ENCODE measurements around the gene CRLF1. TPM values are rescaled to one million over a fixed set of nuclear protein-coding genes. Genes with fewer than 3 reads are reported as not detected.
A peak's percentile ranks its signal among the peaks of the same experiment; 100 is the strongest.

CRLF1 gene
- total and polyA plus RNA-seq, 2 of the 8 experiments (the other 6 are each of a cell fraction or from before 2014, with no cell fraction given): 7.2 to 10.3 TPM

- Histone ChIP-seq H3K9ac (replicated peaks in 1 of 4; ENCODE audit: extremely low read depth in 1 of 4, low read depth in 3 of 4, low read length in 3 of 4) (no peak overlapping the region), H3K14ac (ENCODE audit: insufficient read length) (no peak overlapping the region), H3K23ac (ENCODE audit: insufficient read length) (no peak overlapping the region), H4K8ac (ENCODE audit: extremely low read depth, insufficient read depth, low read length) (peak overlapping the region; percentile 62; the same call in 1 of the 2 replicates), H3K4me1 (replicated peaks in 1 of 4; ENCODE audit: control insufficient read depth in 3 of 4, insufficient read depth in 4 of 4, low read length in 3 of 4) (peaks cover 2 to 9% (median 6%) of the 10 kb centered on the region in 4 experiments; a peak in 6 of 7 replicates), H3K79me2 (ENCODE audit: control insufficient read depth in 1 of 2, insufficient read depth in 2 of 2, low read length in 2 of 2) (no peaks in the 10 kb centered on the region), H3K18ac (ENCODE audit: extremely low read depth, low read length) (no peak overlapping the region), H2BK120ac (replicated peaks; ENCODE audit: low read depth, low read length) (no peak overlapping the region), H2BK5ac (ENCODE audit: low read depth, low read length) (0 out of 2 replicates have a peak overlapping the region, but pooled peaks have one; percentile 18), H4K20me1 (replicated peaks in 1 of 2; ENCODE audit: control insufficient read depth in 1 of 2, insufficient read depth in 2 of 2, low read length in 2 of 2) (peaks cover 0 to 3% of the 10 kb centered on the region in 2 experiments), H3K79me1 (ENCODE audit: low read depth, low read length) (no peaks in the 10 kb centered on the region), H2BK20ac (ENCODE audit: low read length) (no peak overlapping the region), H3K56ac (replicated peaks; ENCODE audit: insufficient read length, low read depth, low read length) (no peak overlapping the region), H3K9me3 (ENCODE audit: insufficient read depth in 2 of 2, low read depth in 1 of 2, low read length in 1 of 2) (no peaks in the 10 kb centered on the region), H3K27ac (ENCODE audit: low read depth, low read length) (no peak overlapping the region), H3K36me3 (ENCODE audit: control insufficient read depth in 2 of 4, insufficient read depth in 4 of 4, low read length in 3 of 4) (no peaks in the 10 kb centered on the region), H2BK15ac (ENCODE audit: low read length) (0 out of 2 replicates have a peak overlapping the region, but pooled peaks have one; percentile 8), H2AK5ac (ENCODE audit: low read depth, low read length) (no peak overlapping the region), H2BK12ac (ENCODE audit: low read depth, low read length) (0 out of 2 replicates have a peak overlapping the region, but pooled peaks have one; percentile 60), H4K91ac (replicated peaks; ENCODE audit: insufficient read length, low read length) (no peak overlapping the region), H4K5ac (ENCODE audit: insufficient read length, low read depth, low read length) (no peak overlapping the region), H3K4me3 (ENCODE audit: extremely low read depth in 1 of 4, insufficient read depth in 2 of 4, low read depth in 3 of 4, low read length in 4 of 4) (peak overlapping the region in 1 of 4 experiments; percentile 91; a peak in 1 of 8 replicates), H3K4ac (replicated peaks; ENCODE audit: insufficient read length, low read depth, low read length) (no peak overlapping the region), H3K27me3 (replicated peaks in 1 of 4; ENCODE audit: control insufficient read depth in 3 of 4, extremely low read depth in 1 of 4, insufficient read depth in 3 of 4, low read length in 3 of 4) (no peaks in the 10 kb centered on the region; a peak in 1 of 7 replicates), H2AFZ (ENCODE audit: low read length) (no peak overlapping the region), H3K4me2 (ENCODE audit: insufficient read depth in 1 of 2, low read depth in 2 of 2, low read length in 2 of 2) (peak overlapping the region; percentile 75 to 95; a peak in 3 of 4 replicates), H3K23me2 (ENCODE audit: low read depth, low read length) (peaks cover 11% of the 10 kb centered on the region)
- CTCF ChIA-PET (ENCODE audit: partially characterized antibody): interaction anchor here (0.6 to 12.5 kb wide), 30 partner anchors 8 to 268 kb away, joined by 3 to 139 read pairs (median 4); partner anchors contain the start of genes FKBP8, KXD1 and UBA52
- POLR2A ChIA-PET (ENCODE audit: partially characterized antibody): interaction anchor here (0.6 to 10.3 kb wide), 8 partner anchors 10 to 309 kb away, joined by 3 to 112 read pairs (median 4); partner anchors contain the start of genes KXD1 and UBA52
- FAIRE-seq (no peak), DNase-seq (ENCODE audit: low read depth in 1 of 2, low spot score in 2 of 2) (no peak)
- WGBS, 2 experiments (ENCODE audit: extremely low coverage in 1 of 2, insufficient coverage in 1 of 2, insufficient read length in 1 of 2, insufficient replicate concordance in 2 of 2, low coverage in 1 of 2, low lambda C conversion rate in 2 of 2, missing lambda C conversion rate in 1 of 2): 89% methylated on average over 10 of the region's 12 CpGs; no CpG with 5 or more reads in 1 of the 2 experiments
- TF ChIP-seq SIX5 (IDR thresholded peaks at IDR 0.05; ENCODE audit: low read depth, low read length) (no peak), GABPA (IDR thresholded peaks at IDR 0.05; ENCODE audit: borderline replicate concordance, insufficient read depth, low read length) (no peak), JUN (IDR thresholded peaks at IDR 0.05; ENCODE audit: low read depth, low read length) (no peak), CTBP2 (IDR thresholded peaks at IDR 0.05; ENCODE audit: borderline replicate concordance, insufficient read depth, insufficient read length, low read length) (no peak), PHF8 (conservative IDR thresholded peaks at IDR 0.05; ENCODE audit: low read depth, low read length) (no peak), SUZ12 (IDR thresholded peaks at IDR 0.05; ENCODE audit: low read length) (no peak), HDAC2 (IDR thresholded peaks at IDR 0.05; ENCODE audit: borderline replicate concordance in 1 of 2, low read depth in 2 of 2, low read length in 2 of 2) (no peak), CEBPB (IDR thresholded peaks at IDR 0.05; ENCODE audit: low read depth, low read length) (no peak)
These were observed 19.0 kb downstream of the CRLF1 start for GRCh38 chr19:18587561-18587960.

All from H1 (cell line).